ENCODE measurements around the gene SMIM1. TPM values are rescaled to one million over a fixed set of nuclear protein-coding genes. Genes with fewer than 3 reads are reported as not detected.

The SMIM1 gene
- polyA plus RNA-seq, 1 donor, result 5.7 TPM

DNA sequence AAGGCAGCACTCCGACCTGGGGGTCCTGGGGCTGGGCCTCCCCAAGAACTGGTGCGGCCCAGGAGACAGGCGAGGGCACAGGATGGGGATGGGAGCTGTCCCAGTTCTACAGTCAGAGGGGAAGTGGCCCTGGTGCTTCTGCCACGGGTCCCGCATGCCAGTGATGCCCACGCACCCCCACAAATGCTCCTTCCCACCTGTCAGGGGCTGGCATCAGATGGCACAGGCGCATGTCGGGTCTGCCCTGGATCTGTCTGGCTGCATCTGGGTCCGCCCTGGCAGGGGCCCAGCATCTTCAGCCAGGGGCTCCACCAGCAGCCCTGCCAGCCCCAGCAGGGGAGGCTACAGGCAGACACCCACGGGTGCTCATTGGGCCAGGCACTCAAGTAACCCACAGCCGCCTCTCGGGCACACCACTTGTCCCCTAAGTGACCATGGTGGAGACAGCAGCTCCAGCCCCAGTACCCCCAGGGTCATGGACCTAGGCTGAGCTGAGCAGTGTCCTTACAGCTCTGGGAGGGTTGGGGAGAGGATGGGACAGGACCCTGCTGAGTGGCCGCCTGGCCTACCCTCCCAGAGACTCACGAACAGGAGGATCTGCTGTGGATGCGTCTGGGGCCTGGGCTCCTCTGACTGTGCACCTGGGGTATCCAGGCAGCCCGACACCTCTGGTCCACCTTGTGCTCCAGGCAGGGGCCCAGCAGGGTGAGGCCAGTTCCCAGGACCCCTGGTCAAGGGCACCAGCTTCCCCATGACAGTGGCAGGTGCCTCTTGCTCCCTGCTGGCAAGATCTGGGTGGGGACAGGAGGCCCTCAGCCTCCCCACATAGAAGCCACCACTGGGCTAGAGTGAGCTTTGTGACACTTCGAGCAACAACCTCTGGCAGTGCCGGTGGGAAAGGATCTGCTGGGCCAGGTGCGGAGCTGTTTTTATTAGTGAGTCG, 5.4 kb downstream of the SMIM1 start:
- no peak for DNase-seq

DNA sequence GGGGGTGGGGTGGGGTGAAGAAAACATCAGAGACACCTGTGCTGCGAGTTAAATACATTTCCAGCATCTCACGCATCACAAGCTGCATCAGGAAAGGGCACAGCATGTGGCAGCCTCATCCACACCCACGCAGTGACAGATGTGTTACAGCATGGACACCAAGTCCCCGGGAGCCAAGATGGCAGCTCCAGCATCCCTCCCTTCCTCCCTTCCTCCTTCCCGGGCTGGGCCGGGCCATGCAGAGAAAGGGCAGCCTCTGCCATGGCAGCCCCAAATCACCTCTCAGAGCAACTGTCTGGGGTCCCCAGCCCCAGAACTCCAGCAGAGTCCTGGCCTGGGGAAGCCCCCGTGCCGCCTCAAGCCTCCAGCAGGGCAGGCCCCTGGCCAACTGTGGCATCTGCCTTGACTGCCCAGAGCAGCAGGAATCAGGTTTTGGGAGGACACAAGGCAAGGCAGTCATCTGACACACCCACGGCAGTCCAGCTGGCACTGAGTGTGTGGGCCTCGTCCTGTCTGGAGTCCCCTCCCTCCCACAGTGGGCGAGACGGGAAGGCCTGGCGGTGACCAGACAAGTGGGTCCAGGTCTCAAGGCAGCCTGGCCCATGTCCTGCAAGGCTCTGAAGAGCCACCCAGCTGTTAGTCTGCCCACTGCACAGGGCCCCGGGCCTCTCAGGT, 6.2 kb downstream of the SMIM1 start:
- DNase-seq, result no peak

DNA sequence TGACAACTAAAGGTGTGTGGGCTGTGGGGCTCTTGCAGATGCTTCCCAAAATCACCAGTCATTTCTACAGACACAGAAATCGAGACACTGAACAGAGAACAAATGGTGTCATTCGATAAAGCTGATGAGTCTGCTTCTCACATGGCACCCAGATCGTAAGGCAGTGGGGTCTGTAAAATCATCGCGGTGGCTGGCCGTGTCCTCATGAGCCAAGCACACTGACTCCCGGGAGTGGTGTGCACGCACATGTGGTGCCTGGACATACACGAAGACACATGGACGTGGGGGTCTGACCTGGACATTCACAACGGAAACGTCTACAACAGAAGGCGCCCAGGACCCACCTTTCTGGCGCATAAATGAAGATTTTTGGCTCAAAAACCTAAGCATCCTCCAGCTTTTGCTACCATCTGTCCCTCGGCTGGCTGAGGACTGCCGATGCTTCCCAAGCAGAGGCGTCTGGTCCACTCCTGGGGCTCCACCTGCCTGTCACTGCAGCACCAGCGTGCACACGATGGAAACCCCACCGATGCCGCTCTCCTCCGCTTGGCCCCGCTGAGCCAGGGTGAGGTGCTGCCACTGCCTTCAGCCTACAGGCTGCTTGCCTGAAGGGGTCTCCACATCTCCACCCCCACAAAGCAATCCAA, 6.8 kb downstream of the SMIM1 start:
- DNase-seq, result no peak

DNA sequence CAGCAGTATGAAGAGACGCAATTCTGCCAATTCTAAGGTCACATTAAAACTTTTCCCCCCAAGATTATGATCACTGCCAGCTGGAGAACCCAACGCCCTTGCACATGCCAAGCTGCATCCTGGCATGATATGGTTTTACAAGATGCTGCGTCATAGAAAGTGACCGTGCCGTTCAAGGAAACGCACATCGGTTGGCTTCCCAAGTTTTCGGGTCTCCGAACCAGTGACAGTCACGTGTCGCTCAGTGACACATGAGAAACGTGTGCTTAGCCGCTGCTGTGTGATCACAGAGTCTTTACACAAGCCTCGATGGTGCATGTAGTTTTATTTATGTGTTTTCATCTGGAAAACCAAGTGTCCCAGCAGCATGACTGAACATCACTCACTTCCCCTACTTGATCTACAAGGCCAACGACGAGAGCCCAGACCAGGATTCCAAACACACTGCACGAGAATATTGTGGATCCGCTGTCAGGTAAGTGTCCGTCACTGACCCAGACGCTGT, 7.4 kb downstream of the SMIM1 start:
- no peak for DNase-seq

DNA sequence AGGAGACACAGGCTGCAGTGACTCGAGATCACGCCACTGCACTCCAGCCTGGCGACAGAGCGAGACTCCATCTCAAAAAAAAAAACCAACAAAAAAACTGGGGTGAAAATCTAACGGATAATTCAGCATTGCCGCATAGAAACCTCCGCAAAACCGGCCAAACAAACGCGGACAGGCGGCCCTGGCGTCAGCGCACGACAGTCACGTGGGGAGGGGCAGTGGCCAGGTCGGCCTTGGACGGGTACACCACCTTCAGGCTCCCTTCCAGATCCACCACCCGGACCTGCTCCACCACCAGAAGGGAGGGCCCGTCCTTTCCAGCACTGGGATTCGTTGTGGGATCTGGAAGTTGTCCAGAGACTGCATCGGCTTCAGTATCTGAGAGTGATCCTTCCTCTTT, 8.4 kb downstream of the SMIM1 start:
- no peak for DNase-seq

DNA sequence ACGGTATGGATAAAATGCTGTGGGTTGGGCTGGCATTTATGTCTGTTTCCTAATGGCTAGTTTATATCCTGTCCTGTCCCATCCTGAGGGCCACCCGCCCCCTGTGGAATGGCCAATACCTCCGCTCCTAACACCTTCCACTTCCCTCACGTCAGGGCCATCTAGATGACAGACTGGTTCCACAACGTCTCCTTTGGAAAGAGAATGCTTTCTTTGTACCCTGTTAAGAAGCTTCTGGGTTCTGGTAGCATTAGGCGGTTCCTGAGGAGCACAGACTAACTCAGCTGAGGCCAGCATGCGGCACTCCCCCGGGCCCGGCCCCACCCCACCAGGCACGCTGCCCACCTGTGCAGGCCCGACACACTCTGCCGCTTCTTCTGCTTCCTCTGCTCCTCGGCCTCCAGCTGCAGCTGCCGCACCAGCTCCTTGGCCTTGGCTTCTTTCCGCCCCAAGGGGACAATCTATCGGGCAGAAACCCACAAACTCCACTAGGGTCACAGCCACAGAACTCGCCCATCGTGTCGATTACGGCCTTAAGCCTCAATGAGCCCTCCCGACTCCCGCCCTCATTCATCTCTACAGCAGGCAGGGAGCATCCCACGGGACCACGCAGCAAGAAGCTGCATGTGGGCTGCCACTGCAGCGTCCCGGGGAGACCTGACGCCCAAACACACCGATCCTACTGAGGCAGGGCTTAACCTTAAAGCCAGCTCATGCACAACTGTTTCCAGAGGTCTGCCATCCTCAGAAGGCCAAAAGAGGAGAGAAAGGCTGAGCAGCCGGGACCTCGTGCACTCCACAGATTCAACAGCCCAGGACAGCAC, 11.3 kb downstream of the SMIM1 start:
- no peak for DNase-seq

DNA sequence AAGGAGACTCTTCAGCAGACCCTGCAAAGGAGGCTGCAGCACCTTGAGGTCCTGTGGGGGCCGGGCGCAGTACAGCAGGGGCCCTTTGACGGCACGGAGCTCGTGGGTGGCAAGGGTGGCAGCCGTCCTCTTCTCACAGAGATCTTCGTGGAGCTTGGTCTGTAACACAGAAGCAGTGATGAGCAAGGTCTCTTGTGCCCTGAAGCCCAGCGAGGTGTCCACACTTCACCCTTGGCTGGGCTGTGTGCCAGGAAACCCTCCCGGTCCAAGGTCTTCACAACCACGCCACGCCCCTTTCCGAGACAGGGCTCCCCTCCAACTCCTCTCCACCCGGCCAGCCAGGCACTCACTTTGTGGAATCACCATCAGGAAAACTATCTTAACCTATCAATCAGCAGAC, 12.5 kb downstream of the SMIM1 start:
- DNase-seq, result no peak

DNA sequence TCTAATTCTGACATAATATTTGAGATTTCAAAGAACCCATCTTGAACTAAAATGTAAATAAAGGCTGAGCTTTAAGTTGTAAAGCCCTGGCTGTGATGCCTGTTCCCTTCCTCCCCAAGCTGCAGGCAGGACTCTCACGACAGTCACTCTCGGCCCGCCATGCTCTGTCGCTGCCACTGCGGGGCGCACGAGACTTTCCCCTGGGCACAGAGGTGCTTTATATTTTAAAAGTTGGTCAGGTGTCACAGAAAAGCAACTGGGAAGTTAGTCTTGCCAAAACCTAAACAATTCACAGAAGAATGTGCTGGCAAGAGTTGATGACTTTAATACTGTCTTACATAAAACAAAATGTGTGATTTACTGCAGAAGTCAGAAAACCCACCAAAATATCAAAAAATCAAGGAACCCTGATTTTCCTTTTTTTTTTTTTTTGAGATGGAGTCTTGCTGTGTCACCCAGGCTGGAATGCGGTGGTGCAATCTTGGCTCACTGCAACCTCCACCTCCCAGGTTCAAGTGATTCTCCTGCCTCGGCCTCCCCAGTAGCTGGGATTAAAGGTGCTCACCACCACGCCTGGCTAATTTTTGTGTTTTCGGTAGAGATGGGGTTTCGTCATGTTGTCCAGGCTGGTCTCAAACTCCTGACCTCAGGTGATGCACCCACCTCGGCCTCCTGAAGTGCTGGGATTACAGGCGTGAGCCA, 13.1 kb downstream of the SMIM1 start:
- no peak for DNase-seq

DNA sequence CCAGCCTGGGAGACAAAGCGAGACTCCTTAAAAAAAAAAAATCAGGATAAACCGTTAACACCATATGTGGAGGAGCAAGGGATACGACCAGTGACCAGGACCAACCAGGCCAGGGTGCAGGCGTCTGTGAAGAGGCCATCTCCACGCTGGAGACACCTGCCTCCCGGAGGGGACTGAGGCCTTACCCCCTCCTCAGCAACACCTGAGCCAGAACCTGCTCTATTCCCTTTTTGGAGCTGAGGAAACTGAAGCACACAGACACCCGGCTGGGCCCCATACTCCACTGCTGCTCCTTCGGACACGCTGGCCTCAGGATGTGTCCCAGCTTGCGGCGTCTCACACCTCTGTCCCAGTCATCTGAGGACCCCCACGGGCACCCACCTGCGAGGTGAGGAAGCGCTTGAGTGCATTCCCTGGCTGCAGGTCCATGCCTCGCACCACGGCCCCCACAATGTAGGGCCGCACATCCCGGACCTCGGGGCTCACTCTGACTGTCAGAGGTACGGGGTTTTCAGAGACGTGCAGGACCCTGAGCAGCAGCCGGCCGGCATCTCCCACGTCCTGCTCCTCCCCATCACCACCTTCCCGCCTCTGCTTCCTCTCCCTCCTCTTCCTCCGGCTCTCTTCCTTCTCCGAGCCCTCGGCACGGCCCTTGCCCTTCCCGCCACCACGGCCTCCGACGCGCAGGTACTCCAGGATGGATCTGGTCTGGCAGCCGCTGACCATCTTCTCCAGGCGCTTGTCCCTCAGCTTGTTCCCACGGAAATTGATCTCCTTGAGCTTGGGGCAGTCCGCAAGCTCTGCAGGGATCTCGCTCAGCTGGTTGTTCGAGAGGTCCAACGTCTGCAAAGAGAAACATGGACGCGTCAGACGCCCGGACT, 14.2 kb downstream of the SMIM1 start:
- DNase-seq, result no peak

DNA sequence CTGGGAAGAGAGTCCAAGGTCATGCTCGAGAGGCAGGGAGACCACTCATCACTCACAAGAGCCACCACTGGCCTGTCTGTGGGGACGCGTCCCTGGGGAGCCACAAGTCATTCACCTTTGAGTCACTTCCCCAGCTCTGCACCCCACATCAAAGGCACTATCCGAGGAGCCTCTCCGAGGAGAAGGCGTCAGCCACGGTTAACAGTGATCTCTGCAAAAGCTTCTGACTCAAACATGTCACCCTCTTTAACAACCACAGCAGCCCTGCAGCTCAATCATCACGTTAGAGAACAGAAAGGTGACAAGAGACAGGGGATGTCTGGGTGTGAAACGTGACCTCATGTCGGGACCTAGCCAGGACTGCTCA, 14.8 kb downstream of the SMIM1 start:
- DNase-seq, result no peak

DNA sequence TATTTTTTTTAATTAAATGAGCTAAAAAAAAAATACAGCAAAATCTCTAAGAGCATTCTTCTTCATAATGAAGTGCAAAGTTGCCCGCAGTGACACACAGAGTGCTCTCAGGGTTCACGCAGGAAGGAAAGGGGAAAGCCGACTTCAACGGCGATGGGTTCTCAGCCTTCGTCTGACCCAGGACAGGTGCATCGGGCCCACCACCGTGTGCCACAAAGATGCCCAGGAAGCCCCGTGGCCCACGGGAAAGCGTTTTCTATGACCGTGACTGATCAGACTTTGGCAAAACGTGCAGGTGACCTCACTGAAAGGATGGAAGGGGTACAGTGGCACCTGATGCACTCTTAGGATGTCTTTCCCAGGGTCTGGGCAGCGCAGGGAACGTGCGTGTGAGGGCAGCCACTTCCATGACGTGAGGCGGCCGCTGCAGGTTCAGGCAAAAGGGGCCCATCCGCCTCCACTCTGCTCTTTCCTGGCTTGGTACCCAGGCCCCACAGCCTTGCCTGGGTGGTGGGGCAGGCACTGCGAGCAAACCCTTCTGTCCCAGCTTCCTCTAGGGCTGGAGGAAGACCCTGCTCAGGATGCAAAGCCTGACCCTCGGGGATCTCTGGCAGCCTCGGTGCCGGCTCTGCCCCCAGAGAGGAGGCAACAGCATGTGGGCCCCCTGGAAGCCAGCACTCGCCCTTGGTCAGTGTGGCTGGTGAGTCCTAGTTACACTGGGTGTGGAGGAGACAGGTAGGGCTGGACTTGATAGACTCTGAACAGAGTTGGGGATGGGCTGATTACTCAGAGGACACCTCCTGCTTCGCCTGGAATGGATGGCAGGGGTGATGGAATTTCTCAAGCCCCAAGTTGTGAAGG, 15.4 kb downstream of the SMIM1 start:
- DNase-seq, result no peak

DNA sequence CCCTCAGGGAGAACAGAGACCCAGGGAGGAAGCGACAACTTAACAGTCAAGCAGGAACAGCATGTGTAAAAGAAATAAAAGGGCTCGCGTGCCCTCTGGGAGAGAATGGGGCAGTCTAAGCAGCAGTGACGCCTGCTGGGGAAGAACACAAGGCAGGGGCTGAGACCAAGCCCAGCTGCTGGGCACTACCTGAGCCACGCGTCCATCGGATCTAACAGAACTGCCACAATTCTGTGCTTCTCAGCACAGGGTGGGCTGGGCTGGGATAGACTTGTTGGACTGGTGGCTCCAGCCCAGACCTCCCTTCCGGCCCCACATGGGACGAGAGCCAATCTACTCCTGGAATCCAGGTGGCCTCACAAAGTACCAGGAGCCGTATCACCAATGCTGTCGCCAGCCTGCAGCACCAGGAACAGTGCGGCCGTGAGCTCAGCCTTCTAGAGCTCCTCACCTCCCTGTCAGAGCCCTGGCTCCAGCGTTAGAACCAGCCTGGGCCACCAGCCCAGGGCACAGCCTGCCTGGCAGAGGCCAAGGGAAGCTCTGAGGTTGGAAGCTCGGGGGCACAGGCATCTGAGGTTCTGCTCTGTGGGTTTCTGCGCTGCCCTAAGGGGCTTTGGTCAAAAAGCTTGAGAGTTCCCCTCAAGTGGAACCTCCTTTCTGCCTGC, 16.3 kb downstream of the SMIM1 start:
- no peak for DNase-seq

DNA sequence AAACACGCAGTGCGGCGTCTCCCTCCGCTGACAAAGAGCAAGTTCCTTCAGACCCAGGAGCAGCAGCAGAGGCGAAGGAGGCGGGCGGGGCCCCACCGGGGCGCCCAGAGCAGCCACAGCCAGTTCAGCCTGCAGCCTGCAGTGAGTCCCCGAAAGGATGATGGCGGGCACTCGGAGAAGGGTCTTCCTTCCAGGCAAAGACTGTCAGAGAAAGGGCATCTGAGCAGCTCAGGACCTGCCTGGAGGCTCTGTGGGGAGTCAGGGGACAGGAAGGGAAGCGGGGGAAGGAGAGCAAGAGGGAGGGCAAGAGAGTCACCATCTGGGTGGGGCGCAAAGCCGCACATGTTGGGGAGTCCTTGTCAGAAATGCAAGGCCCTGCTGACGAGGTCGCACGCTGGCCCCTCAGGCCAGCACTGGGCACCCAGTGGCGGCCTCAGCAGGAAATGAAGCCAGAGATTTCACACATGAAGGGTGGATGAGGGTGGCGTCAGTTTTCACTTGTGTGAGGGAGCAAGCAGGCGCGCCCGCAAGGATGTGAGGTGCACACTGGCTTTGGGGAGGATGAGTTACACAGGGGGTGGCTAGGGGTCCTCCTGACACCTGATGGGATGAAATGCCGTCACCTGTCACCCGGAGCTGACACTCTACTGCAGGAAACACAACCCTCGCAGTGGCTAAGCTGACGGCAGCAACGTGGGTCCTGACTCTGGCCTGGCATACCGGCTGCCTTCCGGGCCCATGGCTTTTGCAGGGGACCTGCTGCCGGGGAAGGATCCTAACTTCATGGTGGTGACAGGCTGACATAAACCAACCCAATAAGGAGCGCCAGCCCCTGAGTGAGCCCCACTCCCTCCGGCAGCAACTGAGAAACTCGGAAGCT, 17.1 kb downstream of the SMIM1 start:
- no peak for DNase-seq

DNA sequence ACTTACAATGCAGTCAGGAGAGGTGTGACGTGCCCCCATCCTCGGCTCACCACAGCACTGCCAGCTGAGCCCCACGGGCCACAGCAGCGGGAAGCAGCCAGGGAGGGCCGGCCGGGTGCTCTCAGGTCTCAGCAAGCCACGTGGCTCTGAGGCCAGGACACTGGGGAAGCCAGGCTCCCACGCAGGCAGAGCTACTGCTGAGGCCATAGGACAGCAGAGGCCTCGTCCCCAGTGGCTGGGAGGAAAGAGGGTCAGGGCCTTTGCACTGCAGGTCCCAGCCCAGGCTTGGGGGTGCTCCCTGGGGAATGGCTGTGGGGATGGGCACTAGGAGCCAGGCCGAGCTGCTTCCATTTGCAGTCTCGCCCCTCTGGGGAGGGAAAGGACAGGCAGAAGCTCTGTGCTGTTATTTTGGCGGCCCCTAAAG, 18.0 kb downstream of the SMIM1 start:
- no peak for DNase-seq

DNA sequence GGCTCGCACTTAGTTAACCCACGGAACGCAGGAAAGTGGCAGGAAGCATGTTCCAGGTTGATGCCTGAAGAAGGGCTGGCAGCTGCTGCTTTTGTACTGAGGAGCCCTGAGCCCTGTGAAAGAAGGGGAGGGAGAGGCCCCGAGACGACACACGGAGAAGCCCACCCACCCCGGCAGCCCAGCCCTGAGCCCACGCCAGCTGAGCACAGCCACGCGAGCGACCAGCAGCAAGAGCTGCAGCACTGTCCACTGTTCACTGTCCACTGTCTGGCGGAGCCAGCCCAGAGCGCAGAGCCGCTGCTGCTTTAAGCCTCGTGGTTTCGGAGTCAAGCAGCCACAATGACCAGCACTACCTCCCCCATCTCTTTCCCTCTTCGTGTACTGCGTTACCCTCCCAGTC, 18.4 kb downstream of the SMIM1 start:
- DNase-seq, result no peak

DNA sequence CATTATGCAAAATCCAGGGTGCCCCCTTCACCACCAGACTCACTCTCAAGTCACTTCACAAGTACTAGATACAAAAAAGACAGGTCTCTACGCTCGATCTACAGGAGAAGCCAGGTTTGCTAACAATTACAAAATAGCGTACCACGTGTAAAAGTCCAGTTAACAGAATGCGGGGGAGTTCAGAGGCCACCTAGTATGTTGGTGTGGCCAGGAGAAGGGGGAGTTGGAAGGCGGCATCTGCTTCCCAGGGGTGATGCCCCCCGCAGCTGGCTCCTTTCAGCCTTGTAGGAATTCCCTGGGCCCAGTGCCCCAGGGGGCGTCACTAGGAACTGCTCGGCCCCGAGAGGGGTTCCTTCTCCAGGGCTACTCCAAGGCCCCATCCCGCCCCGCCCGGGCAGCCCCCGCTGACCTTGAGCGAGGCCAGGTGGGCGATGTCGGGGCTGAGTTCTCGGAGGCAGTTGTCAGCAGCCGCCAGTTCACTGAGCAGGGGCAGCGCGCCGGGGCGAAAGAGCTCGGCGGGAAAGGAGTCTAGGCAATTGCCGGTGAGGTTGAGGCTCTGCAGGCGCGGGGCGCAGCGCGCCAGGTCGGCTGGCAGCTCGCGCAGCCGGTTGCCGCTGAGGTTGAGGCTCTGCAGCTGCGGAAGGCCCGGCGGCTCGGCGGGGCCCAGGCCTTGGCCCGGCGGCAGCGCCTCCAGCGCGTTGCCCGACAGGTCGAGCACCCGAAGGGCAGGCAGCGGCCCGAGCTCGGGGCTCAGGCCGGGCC, 23.1 kb downstream of the SMIM1 start:
- no peak for DNase-seq

Data from hindlimb muscle (tissue), 1 donor.